CD4-positive, alpha-beta memory T cell (primary cell): ENCODE data around the gene TRAF3. TPM values are rescaled to one million over a fixed set of nuclear protein-coding genes. Genes with fewer than 3 reads are reported as not detected.

Experiments used
- CTCF ChIA-PET: fragments of 350-600 bp; sonication (Branson Sonifier 250); formaldehyde crosslinking; loops from one replicate; lab custom pipeline; 2021; ENCODE audit warnings: inconsistent platforms; ENCODE audit not compliant: partially characterized antibody; lab: Charles Lee
- POLR2A ChIA-PET: fragments of 350-600 bp; sonication (Branson Sonifier 250); formaldehyde crosslinking; loops from one replicate; lab custom pipeline; 2021; ENCODE audit not compliant: partially characterized antibody; lab: Charles Lee
- DNase-seq, 5 donors: peaks; one replicate each; pipeline versions ENCODE4 v3.0.0 to v3.0.0-alpha.2; 2020 to 2022; ENCODE audit warnings: mixed read lengths in 1 of 5
- H3K27ac ChIP-seq: one replicate; pipeline ENCODE4 v1.7.0; 2013; ENCODE audit warnings: low read depth, low read length
- H3K27me3 ChIP-seq: 2 replicates; pipeline ENCODE4 v1.7.0; 2013; ENCODE audit warnings: mild to moderate bottlenecking, low read length, moderate library complexity; ENCODE audit not compliant: insufficient read depth
- H3K36me3 ChIP-seq: 2 replicates; pipeline ENCODE4 v1.7.0; 2013; ENCODE audit warnings: mild to moderate bottlenecking, low read length, moderate library complexity; ENCODE audit not compliant: insufficient read depth
- H3K4me1 ChIP-seq: 2 replicates; pipeline ENCODE4 v1.7.0; 2013; ENCODE audit warnings: mild to moderate bottlenecking, low read length, moderate library complexity; ENCODE audit not compliant: insufficient read depth
- H3K4me3 ChIP-seq, 2 donors: one replicate each; pipeline ENCODE4 v1.7.0; 2013; ENCODE audit warnings: low read length in 2 of 2, mild to moderate bottlenecking in 1 of 2
- H3K9me3 ChIP-seq, 2 donors: one replicate each; pipeline ENCODE4 v1.7.0; 2013; ENCODE audit warnings: low read length in 2 of 2, control low read depth in 1 of 2; ENCODE audit not compliant: control insufficient read depth in 1 of 2
- H3K27ac Mint-ChIP-seq, 7 donors: one replicate each; pipeline ENCODE4 v1.8.0; 2020 to 2021; ENCODE audit warnings: mixed read lengths in 7 of 7, mild to moderate bottlenecking in 6 of 7, inconsistent platforms in 3 of 7, moderate library complexity in 3 of 7
- H3K27me3 Mint-ChIP-seq, 2 donors: one replicate each; pipeline ENCODE4 v1.8.0; 2020 to 2021; ENCODE audit warnings: mixed read lengths in 2 of 2
- H3K36me3 Mint-ChIP-seq, 2 donors: one replicate each; pipeline ENCODE4 v1.8.0; 2020 to 2021; ENCODE audit warnings: mixed read lengths in 2 of 2, inconsistent platforms in 1 of 2, mild to moderate bottlenecking in 1 of 2
- H3K4me1 Mint-ChIP-seq, 4 donors: one replicate each; pipeline ENCODE4 v1.8.0; 2020 to 2021; ENCODE audit warnings: mixed read lengths in 4 of 4, mild to moderate bottlenecking in 1 of 4
- H3K4me3 Mint-ChIP-seq, 8 donors: one replicate each; pipeline ENCODE4 v1.8.0; 2020 to 2021; ENCODE audit warnings: mixed read lengths in 8 of 8, mild to moderate bottlenecking in 7 of 8, moderate library complexity in 6 of 8, inconsistent platforms in 3 of 8
- H3K9me3 Mint-ChIP-seq, 8 donors: one replicate each; pipeline ENCODE4 v1.8.0; 2020 to 2021; ENCODE audit warnings: mixed read lengths in 8 of 8, mild to moderate bottlenecking in 5 of 8, inconsistent platforms in 3 of 8, moderate library complexity in 1 of 8
- intact Hi-C: fragments of 100-400 bp; cut with micrococcal nuclease; formaldehyde crosslinking; loops from one replicate; pipeline ENCODE4 v1.15.1; 2023
- polyA plus RNA-seq, 2 donors: library from polyadenylated mRNA; unstranded; fragments of 300-500 nt; fragmentation: Illumina TruSeq; gene quantifications; one replicate each; pipeline ENCODE4 v1.2.3, GENCODE V29; 2021
- total RNA-seq, 2 experiments: library from RNA; stranded (reverse); gene quantifications; one replicate each; pipeline ENCODE4 v1.2.3, GENCODE V29; 2021

TRAF3 gene
- total and polyA plus RNA-seq, 4 experiments from 2014 or later: 14.9 to 44.8 (median 32.2) TPM

- no peak overlapping the region for H3K4me3 Mint-ChIP-seq
- H3K9me3 Mint-ChIP-seq: peaks cover 0 to 2% (median 0%) of the 10 kb centered on the region in 8 donors
- H3K27ac Mint-ChIP-seq: peak overlapping the region in 3 of 7 donors; percentile 24 to 66 (median 62)
- H3K9me3 ChIP-seq: no peaks in the 10 kb centered on the region
- intact Hi-C loops: no loop called here
- CTCF ChIA-PET: no interaction called here
- no peak overlapping the region for H3K27ac ChIP-seq
- no peaks in the 10 kb centered on the region for H3K27me3 Mint-ChIP-seq
- no peak for DNase-seq
- H3K4me1 ChIP-seq: no peaks in the 10 kb centered on the region
- POLR2A ChIA-PET: no interaction called here
- peaks cover 4 to 19% (median 13%) of the 10 kb centered on the region in 4 donors for H3K4me1 Mint-ChIP-seq
- peaks cover 3% of the 10 kb centered on the region for H3K36me3 ChIP-seq
- peaks cover 19 to 27% of the 10 kb centered on the region in 2 donors for H3K36me3 Mint-ChIP-seq
- H3K27me3 ChIP-seq: no peaks in the 10 kb centered on the region
- H3K4me3 ChIP-seq: no peak overlapping the region
These were observed 71.7 kb downstream of the TRAF3 start for GRCh38 chr14:102848830-102849525.

- Mint-ChIP-seq H3K9me3 (peaks cover 0 to 2% (median 0%) of the 10 kb centered on the region in 8 donors), H3K27me3 (no peaks in the 10 kb centered on the region), H3K4me3 (no peak overlapping the region), H3K36me3 (peaks cover 19 to 29% of the 10 kb centered on the region in 2 donors), H3K27ac (peak overlapping the region in 6 of 7 donors; percentile 32 to 81 (median 58)), H3K4me1 (peaks cover 6 to 22% (median 15%) of the 10 kb centered on the region in 4 donors)
- Histone ChIP-seq H3K9me3 (no peaks in the 10 kb centered on the region), H3K27ac (no peak overlapping the region), H3K36me3 (peaks cover 3% of the 10 kb centered on the region), H3K4me3 (no peak overlapping the region), H3K4me1 (no peaks in the 10 kb centered on the region), H3K27me3 (no peaks in the 10 kb centered on the region)
- POLR2A ChIA-PET: interaction anchor here (1.3 kb wide), 1 partner anchor 13 kb away, joined by 4 read pairs; no protein-coding TSS in a partner anchor
- intact Hi-C loops: no loop called here
- DNase-seq: no peak
- CTCF ChIA-PET: interaction anchor here (1.1 to 1.5 kb wide), 2 partner anchors 75 to 77 kb away, joined by 3 to 5 read pairs; no protein-coding TSS in a partner anchor
These were observed 72.5 kb downstream of the TRAF3 start for GRCh38 chr14:102849526-102850379.

- POLR2A ChIA-PET: no interaction called here
- Histone ChIP-seq H3K27me3 (no peaks in the 10 kb centered on the region), H3K4me3 (no peak overlapping the region), H3K9me3 (no peaks in the 10 kb centered on the region), H3K27ac (no peak overlapping the region), H3K36me3 (peaks cover 3% of the 10 kb centered on the region), H3K4me1 (no peaks in the 10 kb centered on the region)
- Mint-ChIP-seq H3K36me3 (peaks cover 36 to 39% of the 10 kb centered on the region in 2 donors), H3K27me3 (no peaks in the 10 kb centered on the region), H3K4me1 (peaks cover 10 to 34% (median 25%) of the 10 kb centered on the region in 4 donors), H3K27ac (peak overlapping the region in 1 of 7 donors; percentile 32), H3K4me3 (no peak overlapping the region), H3K9me3 (no peaks in the 10 kb centered on the region)
- intact Hi-C loops: no loop called here
- CTCF ChIA-PET: interaction anchor here (1.2 kb wide), 1 partner anchor 78 kb away, joined by 4 read pairs; no protein-coding TSS in a partner anchor
- no peak for DNase-seq
These were observed 76.4 kb downstream of the TRAF3 start for GRCh38 chr14:102853648-102854047.

- no peak for DNase-seq
- Histone ChIP-seq H3K27ac (no peak overlapping the region), H3K4me1 (no peaks in the 10 kb centered on the region), H3K4me3 (no peak overlapping the region), H3K27me3 (no peaks in the 10 kb centered on the region), H3K9me3 (no peaks in the 10 kb centered on the region), H3K36me3 (peaks cover 3% of the 10 kb centered on the region)
- H3K36me3 Mint-ChIP-seq: peaks cover 35 to 37% of the 10 kb centered on the region in 2 donors
- H3K4me1 Mint-ChIP-seq: peaks cover 10 to 34% (median 21%) of the 10 kb centered on the region in 4 donors
- no peaks in the 10 kb centered on the region for H3K27me3 Mint-ChIP-seq
- H3K27ac Mint-ChIP-seq: peak overlapping the region in 2 of 7 donors; percentile 5 to 63
- CTCF ChIA-PET: interaction anchor here (1.2 kb wide), 1 partner anchor 79 kb away, joined by 4 read pairs; no protein-coding TSS in a partner anchor
- POLR2A ChIA-PET: no interaction called here
- intact Hi-C loops: no loop called here
- no peaks in the 10 kb centered on the region for H3K9me3 Mint-ChIP-seq
- H3K4me3 Mint-ChIP-seq: no peak overlapping the region
These were observed 76.9 kb downstream of the TRAF3 start for GRCh38 chr14:102854091-102854703.

- Histone ChIP-seq H3K27ac (no peak overlapping the region), H3K36me3 (peaks cover 3% of the 10 kb centered on the region), H3K27me3 (no peaks in the 10 kb centered on the region), H3K4me1 (no peaks in the 10 kb centered on the region), H3K4me3 (no peak overlapping the region), H3K9me3 (no peaks in the 10 kb centered on the region)
- ChIA-PET CTCF (no interaction called here), POLR2A (no interaction called here)
- peaks cover 10 to 28% (median 20%) of the 10 kb centered on the region in 4 donors for H3K4me1 Mint-ChIP-seq
- H3K9me3 Mint-ChIP-seq: peaks cover 0 to 12% (median 4%) of the 10 kb centered on the region in 8 donors
- no peak for DNase-seq
- H3K4me3 Mint-ChIP-seq: no peak overlapping the region
- H3K27ac Mint-ChIP-seq: no peak overlapping the region
- peaks cover 43 to 47% of the 10 kb centered on the region in 2 donors for H3K36me3 Mint-ChIP-seq
- no peaks in the 10 kb centered on the region for H3K27me3 Mint-ChIP-seq
- intact Hi-C loops: no loop called here
These were observed 78.9 kb downstream of the TRAF3 start for GRCh38 chr14:102856179-102856578.

GRCh38 chr14:102857444-102857843 is 80.2 kb downstream of the TRAF3 start:
- peaks cover 0 to 22% (median 12%) of the 10 kb centered on the region in 8 donors for H3K9me3 Mint-ChIP-seq
- Histone ChIP-seq H3K36me3 (no peaks in the 10 kb centered on the region), H3K27ac (no peak overlapping the region), H3K4me1 (no peaks in the 10 kb centered on the region), H3K27me3 (no peaks in the 10 kb centered on the region), H3K4me3 (no peak overlapping the region), H3K9me3 (peaks cover 0 to 7% of the 10 kb centered on the region in 2 donors)
- no peak for DNase-seq
- peaks cover 49 to 53% of the 10 kb centered on the region in 2 donors for H3K36me3 Mint-ChIP-seq
- CTCF ChIA-PET: no interaction called here
- POLR2A ChIA-PET: no interaction called here
- intact Hi-C loops: no loop called here
- H3K4me1 Mint-ChIP-seq: peaks cover 8 to 28% (median 20%) of the 10 kb centered on the region in 4 donors
- no peaks in the 10 kb centered on the region for H3K27me3 Mint-ChIP-seq
- H3K4me3 Mint-ChIP-seq: no peak overlapping the region
- H3K27ac Mint-ChIP-seq: no peak overlapping the region
